Measurements from ENCODE around the gene COL4A2.
"Not testable (repeated sequence)": the region's sequence is repeated elsewhere in the genome, so short reads cannot be mapped to it uniquely, and the experiment has no call there.

The COL4A2 gene

GRCh38 chr13:110496281-110496680 lies 189.2 kb downstream of the COL4A2 start:
- DNase-seq (ENCODE audit: low read depth): no peak

GRCh38 chr13:110497003-110497402 lies 189.9 kb downstream of the COL4A2 start:
- DNase-seq (ENCODE audit: low read depth): no peak

GRCh38 chr13:110497896-110498295 lies 190.8 kb downstream of the COL4A2 start:
- not testable (repeated sequence) for DNase-seq (ENCODE audit: low read depth)

- no peak for DNase-seq (ENCODE audit: low read depth)
Measured at GRCh38 chr13:110498327-110498726, 191.2 kb downstream of the COL4A2 start.

GRCh38 chr13:110498765-110499164 lies 191.7 kb downstream of the COL4A2 start:
- no peak for DNase-seq (ENCODE audit: low read depth)

- DNase-seq (ENCODE audit: low read depth): no peak
Measured at GRCh38 chr13:110499621-110500281, 192.7 kb downstream of the COL4A2 start.

GRCh38 chr13:110500341-110500740 lies 193.3 kb downstream of the COL4A2 start:
- no peak for DNase-seq (ENCODE audit: low read depth)

GRCh38 chr13:110501188-110501587 lies 194.1 kb downstream of the COL4A2 start:
- DNase-seq (ENCODE audit: low read depth): no peak

- no peak for DNase-seq (ENCODE audit: low read depth)
Measured at GRCh38 chr13:110503037-110503901, 196.2 kb downstream of the COL4A2 start.

- no peak for DNase-seq (ENCODE audit: low read depth)
Measured at GRCh38 chr13:110503979-110504499, 197.0 kb downstream of the COL4A2 start.

- no peak for DNase-seq (ENCODE audit: low read depth)
Measured at GRCh38 chr13:110505594-110505993, 198.5 kb downstream of the COL4A2 start.

- no peak for DNase-seq (ENCODE audit: low read depth)
Measured at GRCh38 chr13:110506396-110506795, 199.3 kb downstream of the COL4A2 start.

- no peak for DNase-seq (ENCODE audit: low read depth)
Measured at GRCh38 chr13:110506859-110507566, 199.9 kb downstream of the COL4A2 start.

- no peak for DNase-seq (ENCODE audit: low read depth)
Measured at GRCh38 chr13:110507678-110508381, 200.7 kb downstream of the COL4A2 start.

- no peak for DNase-seq (ENCODE audit: low read depth)
Measured at GRCh38 chr13:110509478-110509926, 202.4 kb downstream of the COL4A2 start.

- no peak for DNase-seq (ENCODE audit: low read depth)
Measured at GRCh38 chr13:110509971-110510786, 203.1 kb downstream of the COL4A2 start.

- DNase-seq (ENCODE audit: low read depth): no peak
Measured at GRCh38 chr13:110511509-110512181, 204.6 kb downstream of the COL4A2 start.

GRCh38 chr13:110512198-110512740 lies 205.2 kb downstream of the COL4A2 start:
- no peak for DNase-seq (ENCODE audit: low read depth)

GRCh38 chr13:110516500-110516899 lies 209.4 kb downstream of the COL4A2 start:
- DNase-seq (ENCODE audit: low read depth): no peak
